H9 (cell line): Measurements from ENCODE around the gene PTP4A1. TPM values are rescaled to one million over a fixed set of nuclear protein-coding genes. Genes with fewer than 3 reads are reported as not detected.

Source experiments
- DNase-seq: peaks from one replicate; pipeline ENCODE4 v3.0.0-alpha.2; 2017
- H2AFZ ChIP-seq: one replicate; pipeline ENCODE4 v1.6.1; 2013; ENCODE audit warnings: mild to moderate bottlenecking, low read length, control low read depth, moderate library complexity
- H2AK5ac ChIP-seq: 2 replicates; pipeline ENCODE4 v1.6.1; 2013; ENCODE audit warnings: low read length, control low read depth, mixed read lengths; ENCODE audit not compliant: insufficient read length
- H2BK120ac ChIP-seq: one replicate; pipeline ENCODE4 v1.6.1; 2013; ENCODE audit warnings: low read depth, mild to moderate bottlenecking, low read length, control low read depth, inconsistent platforms; ENCODE audit not compliant: poor library complexity, severe bottlenecking
- H2BK12ac ChIP-seq: 2 replicates; pipeline ENCODE4 v1.6.1; 2013; ENCODE audit warnings: low read length, control low read depth, mixed read lengths, low read depth; ENCODE audit not compliant: insufficient read length
- H2BK15ac ChIP-seq: 2 replicates; pipeline ENCODE4 v1.6.1; 2013; ENCODE audit warnings: low read depth, low read length, control low read depth
- H2BK20ac ChIP-seq: one replicate; pipeline ENCODE4 v1.6.1; 2013; ENCODE audit warnings: low read depth, mild to moderate bottlenecking, low read length, control low read depth, inconsistent platforms; ENCODE audit not compliant: poor library complexity, severe bottlenecking
- H2BK5ac ChIP-seq: 2 replicates; pipeline ENCODE4 v1.6.1; 2013; ENCODE audit warnings: low read length, control low read depth, mixed read lengths; ENCODE audit not compliant: insufficient read length
- H3K14ac ChIP-seq: 2 replicates; pipeline ENCODE4 v1.6.1; 2013; ENCODE audit warnings: low read length, control low read depth; ENCODE audit not compliant: insufficient read depth
- H3K18ac ChIP-seq: 2 replicates; pipeline ENCODE4 v1.6.1; 2013; ENCODE audit warnings: low read depth, mild to moderate bottlenecking, mixed read lengths, low read length, control low read depth; ENCODE audit not compliant: insufficient read length
- H3K23ac ChIP-seq: 2 replicates; pipeline ENCODE4 v1.6.1; 2013; ENCODE audit warnings: low read length, control low read depth, mixed read lengths, low read depth; ENCODE audit not compliant: insufficient read length
- H3K23me2 ChIP-seq: 2 replicates; pipeline ENCODE4 v1.6.1; 2013; ENCODE audit warnings: low read depth, mild to moderate bottlenecking, mixed read lengths, low read length, control low read depth; ENCODE audit not compliant: insufficient read length, poor library complexity, severe bottlenecking
- H3K27ac ChIP-seq: 2 replicates; pipeline ENCODE4 v1.5.1; 2013; ENCODE audit warnings: low read length, control low read depth, mixed read lengths, low read depth; ENCODE audit not compliant: insufficient read length
- H3K27me3 ChIP-seq: 2 replicates; pipeline ENCODE4 v1.6.1; 2013; ENCODE audit warnings: low read length, control low read depth, inconsistent platforms; ENCODE audit not compliant: insufficient read depth
- H3K4ac ChIP-seq: 2 replicates; pipeline ENCODE4 v1.6.1; 2013; ENCODE audit warnings: low read depth, mild to moderate bottlenecking, control low read depth, inconsistent platforms, low read length, moderate library complexity
- H3K4me1 ChIP-seq: 2 replicates; pipeline ENCODE4 v1.6.1; 2013; ENCODE audit warnings: low read length, control low read depth, inconsistent platforms; ENCODE audit not compliant: insufficient read depth
- H3K4me2 ChIP-seq: 2 replicates; pipeline ENCODE4 v1.6.1; 2013; ENCODE audit warnings: low read length, control low read depth, mixed read lengths; ENCODE audit not compliant: insufficient read length, insufficient read depth
- H3K56ac ChIP-seq: 2 replicates; pipeline ENCODE4 v1.6.1; 2013; ENCODE audit warnings: low read depth, mild to moderate bottlenecking, mixed read lengths, low read length, control low read depth; ENCODE audit not compliant: insufficient read length
- H3K79me1 ChIP-seq: 2 replicates; pipeline ENCODE4 v1.6.1; 2013; ENCODE audit warnings: low read depth, mild to moderate bottlenecking, moderate library complexity, low read length, control low read depth, inconsistent platforms; ENCODE audit not compliant: insufficient read depth, poor library complexity, severe bottlenecking
- H3K79me2 ChIP-seq: 2 replicates; pipeline ENCODE4 v1.6.1; 2013; ENCODE audit warnings: low read length, control low read depth, inconsistent platforms; ENCODE audit not compliant: insufficient read depth
- H3K9ac ChIP-seq: 2 replicates; pipeline ENCODE4 v1.6.1; 2013; ENCODE audit warnings: low read length, control low read depth, mixed read lengths; ENCODE audit not compliant: insufficient read length; ENCODE audit errors: extremely low read depth
- H3K9me3 ChIP-seq: one replicate; pipeline ENCODE4 v1.6.1; 2013; ENCODE audit warnings: low read depth, low read length, inconsistent platforms; ENCODE audit not compliant: control insufficient read depth
- H3T11ph ChIP-seq: one replicate; pipeline ENCODE4 v1.6.1; 2013; ENCODE audit warnings: mild to moderate bottlenecking, low read length, control low read depth, inconsistent platforms
- H4K20me1 ChIP-seq: one replicate; pipeline ENCODE4 v1.6.1; 2013; ENCODE audit not compliant: control insufficient read depth, insufficient read length, insufficient read depth
- H4K5ac ChIP-seq: 2 replicates; pipeline ENCODE4 v1.6.1; 2013; ENCODE audit warnings: low read depth, mild to moderate bottlenecking, mixed read lengths, low read length, control low read depth; ENCODE audit not compliant: insufficient read length
- H4K8ac ChIP-seq: replicated peaks from 2 replicates; pipeline ENCODE4 v1.6.1; 2013; ENCODE audit warnings: low read length, control low read depth, mixed read lengths, low read depth; ENCODE audit not compliant: insufficient read length
- H4K91ac ChIP-seq: 2 replicates; pipeline ENCODE4 v1.6.1; 2013; ENCODE audit warnings: low read depth, mild to moderate bottlenecking, moderate library complexity, mixed read lengths, low read length, control low read depth; ENCODE audit not compliant: insufficient read length
- H3K27ac Mint-ChIP-seq, 3 experiments: 2 replicates in 2 of 3; 3 replicates in 1 of 3; pipeline ENCODE4 v1.8.0; 2020 to 2021; ENCODE audit warnings: mixed read lengths in 3 of 3, mild to moderate bottlenecking in 1 of 3, moderate library complexity in 1 of 3
- H3K27me3 Mint-ChIP-seq: 2 replicates; pipeline ENCODE4 v1.8.0; 2021; ENCODE audit warnings: low read depth, mild to moderate bottlenecking, moderate library complexity, mixed read lengths
- H3K36me3 Mint-ChIP-seq, 3 experiments: 2 replicates in 2 of 3; 3 replicates in 1 of 3; pipeline ENCODE4 v1.8.0; 2020 to 2021; ENCODE audit warnings: low read depth in 3 of 3, mixed read lengths in 3 of 3; ENCODE audit not compliant: insufficient read depth in 1 of 3
- H3K4me1 Mint-ChIP-seq, 2 experiments: 2 replicates each; pipeline ENCODE4 v1.8.0; 2020; ENCODE audit warnings: mixed read lengths in 2 of 2
- H3K4me3 Mint-ChIP-seq, 2 experiments: 2 replicates in 1 of 2; 3 replicates in 1 of 2; pipeline ENCODE4 v1.8.0; 2020 to 2021; ENCODE audit warnings: mild to moderate bottlenecking in 2 of 2, mixed read lengths in 2 of 2, moderate library complexity in 1 of 2
- H3K9me3 Mint-ChIP-seq, 2 experiments: 2 replicates in 1 of 2; 3 replicates in 1 of 2; pipeline ENCODE4 v1.8.0; 2020; ENCODE audit warnings: mild to moderate bottlenecking in 2 of 2, mixed read lengths in 2 of 2, moderate library complexity in 1 of 2
- WGBS: extraction: QIAGEN DNeasy Blood & Tissue Kit; methylation state at CpG from one replicate; pipeline ENCODE4 v1.1.7; 2013; ENCODE audit warnings: missing lambda C conversion rate, low lambda C conversion rate, mixed read lengths; ENCODE audit not compliant: insufficient read length; ENCODE audit errors: extremely low coverage; 5-methylcytosine and 5-hydroxymethylcytosine counted together
- total RNA-seq: library from RNA; stranded (reverse); gene quantifications from 2 replicates; pipeline ENCODE4 v1.2.1, GENCODE V29; 2021
- TF ChIP-seq, protein P1 (sequence below): fragments of 200-600 bp; sonication (generic); conservative IDR thresholded peaks from 3 replicates; pipeline ENCODE4 v1.8.0; 2021; ENCODE audit warnings: antibody characterized with exemption, mild to moderate bottlenecking

The PTP4A1 gene
- total RNA-seq, 1 experiment from 2014 or later, result 85.9 TPM

DNA sequence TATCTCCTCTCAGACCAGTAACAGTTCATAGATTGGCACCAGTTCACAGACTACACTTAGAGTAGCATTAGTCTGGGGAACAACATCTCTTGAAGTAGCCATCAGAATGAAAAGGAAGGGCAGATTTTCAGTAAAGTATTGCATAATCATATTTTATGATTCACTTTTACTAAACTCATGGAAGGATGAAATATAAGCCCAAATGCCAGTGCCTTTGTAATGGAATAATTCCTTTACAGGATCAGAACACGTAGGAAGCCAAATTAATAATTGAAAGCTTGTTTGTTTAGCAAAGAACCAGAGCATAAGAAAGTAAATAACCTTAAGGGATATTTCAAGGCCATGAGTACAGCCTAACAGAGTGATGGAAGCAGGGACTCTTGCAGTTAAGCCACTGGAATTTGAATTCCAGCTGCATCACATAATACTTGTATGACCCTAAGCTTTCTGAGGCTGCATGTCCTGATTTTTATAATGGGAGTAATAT, 11.4 kb upstream of the PTP4A1 start:
- no peak overlapping the region for H4K8ac ChIP-seq
- WGBS, result no CpG with 5 or more reads among the region's 1 CpG
- H4K91ac ChIP-seq, result no peak overlapping the region
- H3K79me1 ChIP-seq, result no peaks in the 10 kb centered on the region
- H3K27me3 ChIP-seq, result no peaks in the 10 kb centered on the region
- peaks cover under 1% of the 10 kb centered on the region in 2 experiments for H3K4me1 Mint-ChIP-seq
- no peak overlapping the region for H3K14ac ChIP-seq
- H3K9me3 Mint-ChIP-seq, result no peaks in the 10 kb centered on the region
- H3K27ac Mint-ChIP-seq, result no peak overlapping the region
- no peaks in the 10 kb centered on the region for H3K36me3 Mint-ChIP-seq
- no peak overlapping the region for H2BK20ac ChIP-seq
- H3K18ac ChIP-seq, result no peak overlapping the region
- no peak overlapping the region for H2BK15ac ChIP-seq
- no peak overlapping the region for H2BK12ac ChIP-seq
- H3K4me2 ChIP-seq, result no peak overlapping the region
- H3K23me2 ChIP-seq, result no peaks in the 10 kb centered on the region
- TF ChIP-seq, protein P1, sequence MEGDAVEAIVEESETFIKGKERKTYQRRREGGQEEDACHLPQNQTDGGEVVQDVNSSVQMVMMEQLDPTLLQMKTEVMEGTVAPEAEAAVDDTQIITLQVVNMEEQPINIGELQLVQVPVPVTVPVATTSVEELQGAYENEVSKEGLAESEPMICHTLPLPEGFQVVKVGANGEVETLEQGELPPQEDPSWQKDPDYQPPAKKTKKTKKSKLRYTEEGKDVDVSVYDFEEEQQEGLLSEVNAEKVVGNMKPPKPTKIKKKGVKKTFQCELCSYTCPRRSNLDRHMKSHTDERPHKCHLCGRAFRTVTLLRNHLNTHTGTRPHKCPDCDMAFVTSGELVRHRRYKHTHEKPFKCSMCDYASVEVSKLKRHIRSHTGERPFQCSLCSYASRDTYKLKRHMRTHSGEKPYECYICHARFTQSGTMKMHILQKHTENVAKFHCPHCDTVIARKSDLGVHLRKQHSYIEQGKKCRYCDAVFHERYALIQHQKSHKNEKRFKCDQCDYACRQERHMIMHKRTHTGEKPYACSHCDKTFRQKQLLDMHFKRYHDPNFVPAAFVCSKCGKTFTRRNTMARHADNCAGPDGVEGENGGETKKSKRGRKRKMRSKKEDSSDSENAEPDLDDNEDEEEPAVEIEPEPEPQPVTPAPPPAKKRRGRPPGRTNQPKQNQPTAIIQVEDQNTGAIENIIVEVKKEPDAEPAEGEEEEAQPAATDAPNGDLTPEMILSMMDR, result no peak
- H3K4me1 ChIP-seq, result no peaks in the 10 kb centered on the region
- no peak overlapping the region for H2BK120ac ChIP-seq
- no peaks in the 10 kb centered on the region for H3K79me2 ChIP-seq
- DNase-seq, result no peak
- no peak overlapping the region for H3K9ac ChIP-seq
- H3T11ph ChIP-seq, result no peak overlapping the region
- no peaks in the 10 kb centered on the region for H3K27me3 Mint-ChIP-seq
- H3K9me3 ChIP-seq, result no peaks in the 10 kb centered on the region
- no peak overlapping the region for H3K23ac ChIP-seq
- H4K20me1 ChIP-seq, result no peaks in the 10 kb centered on the region
- H3K56ac ChIP-seq, result no peak overlapping the region
- H2BK5ac ChIP-seq, result no peak overlapping the region
- H2AFZ ChIP-seq, result no peak overlapping the region
- no peak overlapping the region for H3K4me3 Mint-ChIP-seq
- H2AK5ac ChIP-seq, result no peak overlapping the region
- no peak overlapping the region for H3K27ac ChIP-seq
- no peak overlapping the region for H4K5ac ChIP-seq
- H3K4ac ChIP-seq, result no peak overlapping the region
